ENCODE data around the gene NPTXR.
"Not testable (repeated sequence)": the region's sequence is repeated elsewhere in the genome, so short reads cannot be mapped to it uniquely, and the experiment has no call there.

Gene NPTXR

DNA sequence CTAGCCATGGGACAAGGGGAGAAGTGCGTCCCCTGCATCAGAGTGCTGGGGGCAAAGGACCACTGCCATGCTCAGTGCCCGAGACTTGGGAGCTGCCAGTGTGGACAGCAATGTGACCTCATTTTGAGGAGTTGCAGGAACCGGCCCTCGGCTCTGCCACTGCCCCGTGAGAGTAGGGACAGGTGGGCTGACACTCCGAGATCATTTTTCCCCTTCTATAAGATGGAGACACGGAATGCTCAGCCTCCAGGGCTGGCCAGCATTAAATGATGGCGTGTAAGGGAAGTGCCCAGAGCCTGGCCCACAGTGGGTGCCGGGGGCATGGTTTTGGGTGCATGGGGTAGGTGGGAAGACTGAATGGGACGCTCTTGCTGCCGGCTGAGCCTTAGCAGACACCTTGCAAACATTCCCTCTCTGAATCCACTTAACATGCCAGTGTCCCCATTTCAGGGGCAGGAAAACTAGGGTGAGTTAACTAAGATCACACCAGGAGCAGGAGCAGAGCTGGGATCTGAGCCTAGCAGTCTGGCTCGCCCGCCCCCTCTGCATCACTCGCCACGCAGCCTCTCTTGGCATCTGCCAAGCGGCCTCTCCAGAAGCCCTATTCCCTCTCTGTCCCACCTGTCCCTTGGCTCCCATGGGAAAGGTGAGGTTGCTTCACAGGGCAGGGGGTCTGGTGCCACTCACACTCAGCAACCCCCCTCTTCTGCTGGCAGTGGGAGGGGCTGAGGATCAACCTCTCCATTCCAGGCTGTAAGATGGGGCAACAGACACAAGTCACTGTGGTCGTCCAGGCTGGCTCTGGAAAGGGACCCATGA lies 13.6 kb downstream of the NPTXR start:
- no peak for DNase-seq

DNA sequence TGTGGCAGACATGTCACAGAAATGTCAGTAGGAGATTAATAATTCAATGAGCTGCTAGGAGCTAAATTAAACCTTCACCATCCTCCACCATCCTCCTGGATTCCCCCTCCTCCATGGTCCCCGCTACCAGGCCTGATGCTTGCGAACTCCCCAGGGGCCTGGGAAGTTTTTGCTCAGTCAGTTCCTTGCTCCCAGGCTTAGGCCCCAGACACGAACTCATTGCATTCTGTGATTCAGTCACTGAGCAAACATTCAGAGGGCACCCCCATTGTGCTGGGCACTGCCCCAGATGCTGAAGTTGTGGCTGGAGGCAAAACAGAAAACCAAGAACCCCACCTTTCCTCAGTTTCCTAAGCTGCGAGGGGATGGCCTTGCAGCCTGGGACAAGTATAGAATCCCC lies 14.3 kb downstream of the NPTXR start:
- DNase-seq: no peak

DNA sequence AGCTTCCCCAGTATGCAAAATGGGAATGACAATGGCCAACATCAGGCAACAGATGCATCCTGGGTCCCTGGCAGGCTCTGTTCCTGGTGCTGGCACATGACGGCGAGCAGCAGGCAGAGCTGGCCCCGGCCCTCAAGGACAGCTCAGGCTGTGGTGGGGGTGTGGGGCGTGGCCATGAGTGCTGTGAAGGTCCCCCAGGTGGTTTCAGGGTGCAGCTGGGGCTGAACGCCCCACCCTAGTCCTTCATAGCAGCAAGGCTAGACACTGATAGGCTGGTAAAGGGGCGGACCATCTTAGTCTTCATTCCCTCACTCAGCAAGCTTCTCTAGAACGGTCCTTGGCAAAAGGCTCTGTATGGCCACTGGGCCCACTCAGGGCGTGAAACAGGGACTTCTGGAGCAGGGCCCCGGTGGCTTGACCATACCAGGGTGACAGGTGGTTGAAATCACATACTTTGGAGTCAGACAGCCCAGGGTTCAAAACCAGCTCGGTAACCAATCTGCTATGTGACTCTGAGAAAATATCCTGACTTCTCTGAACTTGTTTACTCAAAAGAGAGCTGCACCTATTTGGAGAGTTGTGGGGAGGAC lies 15.1 kb downstream of the NPTXR start:
- DNase-seq: no peak

DNA sequence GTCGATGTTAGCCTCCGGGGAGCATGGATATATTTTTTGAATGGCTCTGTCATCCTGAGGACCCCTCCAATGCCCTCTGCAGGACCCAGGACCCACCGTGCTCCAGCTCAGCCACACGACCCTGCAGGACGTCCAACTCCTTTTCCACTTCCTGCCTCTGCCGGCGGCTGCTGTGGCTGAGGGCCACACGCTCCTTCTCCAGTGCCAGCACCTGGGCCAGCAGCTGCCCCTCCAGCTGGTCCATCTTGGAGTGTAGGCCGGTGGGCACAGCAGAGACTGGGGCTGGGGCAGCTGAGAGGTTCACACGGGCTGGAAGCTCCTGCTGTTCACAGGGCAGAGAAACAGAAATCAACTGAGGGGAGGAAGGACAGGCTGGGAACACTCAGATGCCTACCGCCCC lies 15.6 kb downstream of the NPTXR start:
- DNase-seq: no peak

DNA sequence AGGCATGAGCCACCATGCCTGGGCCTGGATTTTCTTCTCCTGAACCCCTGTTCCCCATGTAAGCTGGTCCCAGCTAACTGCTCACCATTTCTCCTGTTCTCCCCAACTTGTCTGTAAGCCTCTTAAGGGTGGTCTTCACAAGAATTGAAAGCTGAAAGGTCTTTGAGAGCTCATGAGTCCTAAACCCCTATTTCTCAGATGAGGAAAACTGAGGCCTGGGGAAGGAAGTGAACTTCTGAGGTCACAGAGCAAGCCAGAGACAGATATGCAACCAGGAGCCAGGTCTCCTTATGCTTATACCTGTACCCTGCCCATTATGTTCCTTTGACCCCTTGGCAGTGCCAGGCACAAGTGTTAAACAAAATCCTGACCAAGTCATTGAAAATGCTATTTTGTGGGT lies 16.3 kb downstream of the NPTXR start:
- DNase-seq: no peak

DNA sequence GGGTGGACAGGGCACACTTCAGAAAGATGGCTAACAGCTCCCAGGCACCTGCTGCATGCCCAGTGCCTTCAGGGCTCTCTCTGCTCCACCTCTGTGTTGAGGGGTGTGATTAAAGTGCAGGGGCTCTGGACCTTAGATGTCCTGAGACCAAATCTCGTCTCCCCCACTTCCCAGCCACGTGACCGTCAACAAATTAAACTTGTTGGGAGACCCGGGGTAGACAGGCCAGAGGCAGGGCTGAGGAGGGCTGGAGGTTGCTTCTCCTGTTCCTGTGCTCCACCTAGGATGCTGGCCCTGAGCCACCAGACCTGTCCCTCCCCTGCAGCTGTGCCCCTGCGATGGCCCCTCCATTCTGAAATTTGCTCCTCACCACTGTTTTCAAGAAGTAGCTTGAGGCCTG lies 17.0 kb downstream of the NPTXR start:
- no peak for DNase-seq

DNA sequence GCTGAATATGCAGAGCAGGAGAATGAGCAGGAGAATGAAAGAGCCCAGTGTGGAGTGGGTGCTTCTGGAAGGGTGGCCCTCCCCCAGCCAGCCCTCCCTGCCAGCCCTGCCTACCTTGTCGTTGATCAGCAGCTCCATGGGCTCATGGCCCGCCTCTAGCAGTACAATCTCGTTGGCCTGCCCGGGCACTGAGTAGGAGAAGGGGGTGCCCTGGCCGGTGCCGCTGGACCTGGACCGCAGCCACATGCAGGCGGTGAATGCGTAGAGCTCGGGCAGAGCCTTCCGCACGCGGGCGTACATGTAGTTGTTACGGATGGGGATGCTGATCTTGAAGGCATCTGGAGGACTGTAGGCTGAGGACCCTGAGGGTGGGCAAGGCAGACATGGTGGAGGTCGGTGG lies 17.4 kb downstream of the NPTXR start:
- DNase-seq: no peak

DNA sequence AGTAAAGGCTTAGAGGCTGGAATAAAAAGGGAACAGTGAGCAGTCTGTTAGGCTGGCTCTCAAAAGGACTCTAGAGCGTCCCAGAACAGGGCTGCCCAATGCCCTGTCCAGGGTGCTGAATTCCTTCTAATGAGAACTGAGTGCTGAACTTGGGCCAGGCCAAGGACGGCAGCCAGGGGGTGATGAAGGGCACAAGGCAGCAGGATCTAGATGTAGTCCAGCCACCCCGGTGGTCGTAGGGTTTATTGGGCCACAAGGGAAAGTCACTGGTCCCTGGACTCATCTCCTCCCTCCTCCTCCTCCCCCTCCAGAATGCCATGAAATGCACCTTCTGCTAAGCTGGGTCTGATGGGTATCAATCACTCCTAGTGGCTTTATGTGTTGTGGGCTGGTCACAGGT lies 19.2 kb downstream of the NPTXR start:
- DNase-seq: peak; percentile 9 to 17

DNA sequence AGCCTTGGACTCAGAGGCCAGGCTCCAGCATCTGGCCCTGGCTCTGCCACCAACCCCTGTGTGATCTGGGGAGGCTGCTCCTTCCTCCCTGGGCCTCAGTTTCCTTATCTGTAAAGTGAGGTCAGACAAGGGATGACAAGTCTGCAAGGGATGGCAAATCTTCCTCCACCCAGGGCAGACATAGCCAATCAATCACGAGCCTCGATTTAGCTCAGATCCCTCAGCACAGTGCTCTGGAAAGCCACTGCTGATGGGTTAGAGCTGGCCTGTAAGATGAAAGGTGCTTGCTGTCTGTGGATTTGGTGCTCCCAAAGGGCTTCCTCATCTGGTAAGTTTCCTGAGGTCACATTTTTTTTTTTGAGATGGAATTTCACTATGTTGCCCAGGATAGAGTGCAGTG lies 20.2 kb downstream of the NPTXR start:
- no peak for DNase-seq

DNA sequence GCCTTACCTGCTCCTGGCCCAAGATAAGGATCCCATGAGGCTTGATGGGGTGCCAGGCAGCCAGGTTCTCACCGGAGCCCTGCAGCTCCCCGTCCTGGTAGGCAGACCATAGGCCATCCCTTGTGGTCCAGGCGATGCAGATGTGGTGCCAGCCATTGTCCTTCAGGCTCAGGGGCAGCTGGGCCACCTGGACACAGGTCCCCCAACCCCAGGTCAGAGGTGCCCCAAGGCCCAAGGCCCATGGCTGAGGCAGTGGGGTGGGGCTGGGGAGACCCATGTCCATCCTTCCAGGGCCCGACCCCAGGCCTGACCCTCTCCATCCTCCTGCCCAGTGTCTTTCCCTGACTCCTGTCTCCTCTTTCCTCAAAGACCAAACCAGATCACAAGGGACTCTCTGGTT lies 20.8 kb downstream of the NPTXR start:
- no peak for DNase-seq

DNA sequence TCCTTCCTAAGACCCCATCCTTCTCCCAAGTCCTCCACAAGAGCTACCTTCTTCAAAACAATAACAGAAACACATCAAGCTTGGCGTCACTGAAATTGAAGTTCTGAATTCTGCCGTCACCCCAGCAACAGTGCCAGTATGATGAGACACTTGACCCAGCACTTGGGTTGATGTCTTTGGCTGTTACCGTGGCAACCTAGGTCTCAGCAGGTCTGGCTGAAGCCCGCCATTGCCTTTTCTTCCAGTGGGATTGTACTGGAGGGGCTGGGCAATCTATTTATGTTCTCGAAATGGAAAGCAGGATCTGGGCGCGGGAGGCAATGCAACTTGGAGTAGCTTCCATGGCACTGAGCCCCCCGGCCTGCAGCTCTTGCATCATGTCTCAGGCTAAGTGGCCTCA lies 23.8 kb downstream of the NPTXR start:
- no peak for DNase-seq

DNA sequence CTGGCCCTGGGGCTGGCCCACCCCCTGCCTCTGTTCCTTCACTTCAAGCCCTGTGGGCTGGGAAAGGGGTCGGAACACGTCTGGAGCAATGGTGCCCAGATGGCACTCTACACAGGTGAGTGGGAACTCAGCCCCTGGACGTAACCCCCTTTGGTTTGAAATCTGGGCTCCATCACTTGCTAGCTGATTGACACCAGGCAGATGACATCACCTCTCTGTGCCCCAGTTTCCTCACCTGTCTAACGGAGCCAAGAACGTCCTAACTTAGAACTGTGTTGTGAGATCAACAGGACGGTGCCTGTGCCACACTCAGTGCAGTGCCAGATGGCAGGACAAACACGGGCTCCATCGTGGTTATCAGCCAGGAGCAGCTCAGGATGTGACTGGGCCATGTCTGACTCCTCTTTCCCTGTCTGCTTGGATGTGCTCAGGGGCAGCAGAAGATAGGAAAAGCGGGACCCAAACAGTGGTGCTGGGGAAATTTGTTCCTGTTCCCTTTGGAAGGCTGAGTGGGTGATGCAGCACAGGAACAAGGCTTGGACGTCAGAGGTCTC lies 24.4 kb downstream of the NPTXR start:
- DNase-seq: no peak

DNA sequence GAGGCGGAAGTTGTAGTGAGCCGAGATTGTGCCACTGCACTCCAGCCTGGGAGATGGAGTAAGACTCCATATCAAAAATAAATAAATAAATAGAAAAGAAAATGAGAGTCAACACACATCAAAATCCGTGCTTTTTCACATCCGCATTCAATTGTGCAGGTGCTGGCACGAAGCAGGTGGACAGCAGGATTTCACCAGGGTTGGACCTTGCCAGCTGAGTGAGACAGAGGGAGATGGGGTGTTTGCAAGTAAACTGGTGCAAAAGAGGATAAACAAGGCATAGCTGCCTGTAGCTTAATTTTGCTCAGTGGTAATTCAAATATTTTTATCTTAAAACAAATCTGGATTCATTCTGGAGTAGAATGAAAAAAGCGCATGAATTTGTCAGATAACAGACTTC lies 26.6 kb downstream of the NPTXR start:
- DNase-seq: no peak

DNA sequence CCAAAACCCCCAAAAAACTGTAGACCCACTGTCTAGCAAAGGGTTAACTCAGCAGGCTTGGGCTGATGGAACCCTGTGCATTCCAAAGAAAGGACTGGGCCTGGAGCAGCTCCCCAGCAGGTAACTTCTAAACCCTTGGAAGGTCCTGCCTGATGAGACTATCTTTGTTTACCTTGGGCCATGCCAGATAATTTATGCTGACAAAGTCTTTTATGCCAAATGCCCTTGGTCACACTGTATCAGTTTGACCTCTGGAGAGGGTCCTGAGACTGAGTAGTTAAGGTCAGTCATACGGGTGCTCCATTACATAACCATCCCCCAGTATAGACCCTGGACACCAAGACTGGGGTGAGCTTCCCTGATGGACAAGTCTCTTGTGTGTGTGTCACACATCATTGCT lies 28.0 kb downstream of the NPTXR start:
- no peak for DNase-seq

DNA sequence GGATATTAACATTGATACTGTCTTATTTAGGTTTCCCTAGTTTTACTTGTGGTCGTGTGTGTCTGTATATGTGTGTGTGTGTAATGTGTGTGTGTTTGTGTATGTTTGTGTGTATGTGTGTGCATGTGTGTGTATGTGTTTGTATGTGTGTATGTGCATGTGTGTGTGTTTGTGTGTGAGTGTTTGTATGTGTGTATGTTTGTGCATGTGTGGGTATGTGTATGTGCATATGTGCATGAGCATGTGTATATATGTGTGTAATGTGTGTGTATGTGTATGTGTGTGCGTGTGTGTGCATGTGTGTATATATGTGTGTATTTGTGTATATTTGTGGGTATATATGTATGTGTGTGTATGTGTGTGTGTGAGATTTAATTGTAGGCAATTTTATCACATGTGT lies 32.6 kb downstream of the NPTXR start:
- DNase-seq: no peak

DNA sequence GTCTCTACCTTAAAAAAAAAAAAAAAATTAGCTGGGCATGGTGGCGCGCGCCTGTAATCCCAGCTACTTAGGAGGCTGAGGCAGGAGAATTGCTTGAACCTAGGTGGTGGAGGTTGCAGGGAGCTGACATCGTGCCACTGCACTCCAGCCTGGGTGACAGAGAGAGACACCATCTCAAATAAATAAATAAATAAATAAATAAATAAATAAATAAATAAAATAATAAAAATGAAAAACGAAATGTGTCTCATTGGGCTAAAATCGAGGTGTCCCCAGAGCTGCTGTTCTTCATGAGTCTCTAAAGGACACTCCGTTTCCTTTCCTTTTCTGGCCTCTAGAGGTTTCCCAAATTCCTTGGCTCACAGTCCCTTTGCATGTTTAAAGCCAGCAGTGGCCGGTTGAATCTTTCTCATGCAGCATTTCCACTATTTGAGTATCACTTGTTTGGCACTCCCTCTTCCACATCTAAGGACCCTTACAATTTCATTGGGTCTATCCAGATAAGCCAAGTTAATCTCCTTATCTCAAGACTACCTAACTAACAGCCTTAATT lies 38.7 kb downstream of the NPTXR start:
- DNase-seq: not testable (repeated sequence)

DNA sequence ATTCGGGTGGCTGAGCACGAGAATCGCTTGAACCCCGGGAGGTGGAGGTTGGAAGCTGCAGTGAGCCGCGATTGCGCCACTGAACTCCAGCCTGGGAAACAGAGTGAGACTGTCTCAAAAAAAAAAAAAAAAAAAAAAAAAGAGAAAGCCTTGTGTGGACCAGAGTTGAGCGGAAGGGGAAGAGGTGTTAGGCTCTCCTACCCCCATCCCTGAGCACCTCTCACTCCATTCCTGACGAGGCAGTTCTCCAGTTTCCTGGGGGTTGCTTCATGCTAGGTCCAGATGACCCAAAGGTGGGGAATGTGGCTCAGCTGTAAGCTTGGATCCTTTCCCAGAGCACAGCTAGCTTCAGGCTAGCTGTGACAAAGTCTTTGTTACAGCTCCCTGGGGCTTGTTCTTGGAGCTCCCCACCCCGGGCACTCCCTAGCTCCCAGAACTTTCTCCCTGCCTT lies 41.1 kb downstream of the NPTXR start:
- DNase-seq: no peak

DNA sequence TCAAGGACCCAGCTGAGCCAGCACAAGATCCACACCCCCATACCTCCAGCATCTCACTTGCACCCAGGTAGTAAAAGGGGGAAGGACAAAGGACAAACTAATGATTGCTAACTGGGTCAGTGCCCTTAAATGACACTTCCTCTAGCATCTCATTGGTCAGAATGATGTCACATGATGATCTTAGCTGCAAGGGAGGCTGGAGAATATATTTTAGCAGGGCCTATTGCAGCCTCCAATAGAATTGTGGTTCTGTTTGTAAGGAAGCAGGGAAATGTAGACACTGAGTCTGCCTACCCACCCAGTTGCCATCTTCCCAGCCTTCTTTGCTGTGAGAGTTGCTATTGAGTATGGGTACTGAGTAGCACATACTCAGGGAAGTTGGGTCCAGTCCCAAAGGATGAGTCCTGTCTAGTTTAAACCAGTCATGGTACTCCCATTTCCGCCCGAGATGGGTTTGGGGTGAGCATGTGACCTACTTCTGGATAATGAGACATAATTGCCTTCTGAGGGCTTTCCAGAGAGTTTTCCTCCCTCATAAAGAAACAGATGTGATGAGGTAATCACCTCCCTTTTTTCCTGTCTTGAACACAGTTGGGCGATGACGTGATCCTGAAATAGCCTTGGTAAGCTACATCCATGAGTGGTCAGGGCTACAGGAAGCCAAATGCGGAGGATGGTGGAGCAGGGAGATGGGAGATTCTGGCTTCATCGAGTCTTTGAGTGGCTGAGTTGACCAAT lies 44.4 kb downstream of the NPTXR start:
- no peak for DNase-seq

DNA sequence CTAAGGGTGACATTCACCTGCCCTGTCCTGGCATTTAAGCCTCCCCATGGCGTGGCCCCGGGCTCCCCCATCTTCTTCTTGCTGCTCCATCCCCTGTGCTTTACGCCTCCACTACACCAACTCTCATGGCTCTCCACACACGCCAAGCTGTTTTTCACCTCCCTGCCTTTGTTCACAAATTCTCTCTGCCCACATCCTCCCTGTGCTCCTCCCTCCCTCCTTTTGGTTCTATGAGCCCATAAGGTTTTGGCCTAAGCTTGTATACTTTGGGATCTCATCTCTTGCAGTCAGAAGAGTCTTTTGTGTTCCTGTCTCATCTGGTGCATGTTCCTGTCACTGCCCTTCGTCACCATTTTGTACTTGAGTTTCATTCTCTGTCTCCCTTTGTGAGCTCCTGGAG lies 45.3 kb downstream of the NPTXR start:
- no peak for DNase-seq

DNA sequence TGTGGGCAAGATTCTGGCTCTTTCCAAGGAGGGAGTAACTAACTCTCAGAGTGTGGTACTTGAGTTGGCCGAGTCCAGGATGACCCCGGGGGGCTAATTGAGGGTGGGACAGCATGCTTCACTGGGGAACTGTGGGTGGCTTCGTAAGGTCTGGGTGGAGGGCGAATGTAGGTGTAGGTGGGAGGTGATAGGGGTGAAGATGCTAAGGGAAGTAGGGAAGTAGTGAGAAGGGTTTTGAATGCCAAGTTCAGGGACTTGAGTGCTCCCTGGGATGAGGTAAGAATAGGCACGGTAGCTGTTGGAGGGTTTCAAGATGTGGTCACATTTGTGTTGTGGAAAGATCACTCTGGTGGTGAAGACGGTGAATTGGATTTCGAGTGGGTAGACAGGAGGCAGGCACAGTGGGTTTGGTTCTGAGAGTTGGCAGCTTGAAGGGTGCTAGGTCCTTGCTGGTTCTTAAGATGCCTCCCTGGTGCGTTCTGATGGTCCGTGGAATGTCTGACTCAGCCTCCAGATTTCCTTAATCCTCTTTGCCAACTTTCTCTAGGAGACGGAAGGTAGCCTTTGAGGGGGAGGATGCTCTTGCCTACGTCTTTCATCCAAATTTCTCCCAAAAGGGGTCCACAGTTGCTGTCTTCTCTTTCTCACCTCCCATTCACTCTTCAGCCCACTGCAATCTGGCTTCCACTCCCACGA lies 47.4 kb downstream of the NPTXR start:
- DNase-seq: no peak

DNA sequence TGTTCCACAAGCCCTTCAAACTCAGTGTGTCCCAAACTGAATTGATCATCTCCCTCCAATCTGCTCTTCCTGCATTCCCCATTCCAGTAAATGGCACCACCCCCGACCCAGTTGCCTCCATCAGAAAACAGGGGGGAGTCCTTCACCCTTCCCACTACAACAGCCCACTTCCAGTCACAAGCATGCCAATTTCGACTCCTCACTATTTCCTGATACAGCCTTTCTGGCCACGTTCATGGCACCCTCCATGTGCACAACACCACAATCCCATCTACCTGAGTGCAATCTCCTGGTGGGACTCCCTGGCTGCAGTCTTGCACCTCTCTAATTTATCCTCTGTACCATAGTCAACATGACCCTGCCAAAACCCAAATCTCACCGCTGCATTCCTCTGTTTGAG lies 48.3 kb downstream of the NPTXR start:
- no peak for DNase-seq

DNA sequence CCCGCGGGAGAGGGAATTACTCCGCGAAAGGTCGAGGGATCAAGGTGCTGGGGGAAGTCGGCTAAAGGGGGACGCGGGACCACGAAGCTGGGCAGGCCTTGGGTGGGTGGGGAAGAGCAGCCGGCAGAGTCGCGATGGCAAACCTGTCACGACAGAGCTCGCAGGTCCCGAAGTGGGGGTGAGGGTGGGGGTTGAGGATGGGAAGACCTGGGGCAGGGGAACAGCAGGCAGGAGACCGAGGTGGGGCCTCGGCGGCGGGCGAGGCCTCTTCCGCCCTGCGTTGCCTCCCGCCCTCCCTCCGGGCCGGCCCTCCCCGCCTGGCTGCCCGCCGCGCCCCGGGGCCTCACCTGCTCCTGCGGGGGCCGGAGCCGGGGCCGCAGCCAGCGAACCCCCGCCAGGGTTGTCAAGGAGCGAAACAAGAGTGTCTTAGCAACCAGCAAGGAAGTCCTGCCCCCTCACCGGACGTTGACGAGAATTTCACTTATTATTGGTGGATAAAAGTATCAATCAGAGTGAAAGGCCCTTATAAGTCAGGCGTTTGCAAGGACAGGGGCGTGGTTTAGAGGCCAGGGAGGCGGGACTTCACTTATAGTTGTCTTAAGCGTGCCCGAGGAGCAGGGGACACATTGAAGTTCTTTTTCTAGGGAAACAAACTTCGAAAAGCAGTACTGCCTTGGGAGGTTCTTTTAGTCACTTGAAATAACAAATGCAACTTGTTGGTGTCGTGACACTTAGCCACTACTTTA lies 49.9 kb downstream of the NPTXR start, which contains the start of gene DNAL4:
Gene DNAL4, minus strand, starts transcription at position 423 of the 746 bp plus-strand sequence. CDS start 11,412 bp downstream, outside the sequence.
- DNase-seq: peak; percentile 89 to 90

All from activated CD4-positive, alpha-beta T cell treated with anti-CD3 and anti-CD28 coated beads, Interleukin-2, amount 50 U/mL, for 4 hours (primary cell).